GM18520 (cell line): ENCODE results near the gene COG4.
"Not testable (repeated sequence)": the region's sequence is repeated elsewhere in the genome, so short reads cannot be mapped to it uniquely, and the experiment has no call there.

ENCODE experiments used
- ATAC-seq: cut with Tn5 transposase; IDR thresholded peaks from one replicate; pipeline ENCODE4 v1.9.1; 2021; ENCODE audit not compliant: unreplicated experiment

COG4 gene

GRCh38 chr16:70523076-70523742, at the start of gene COG4:
Gene COG4 (minus strand): TSS chr16:70523554. CDS start chr16:70523543, 11 bp downstream.
- peak; percentile 41 for ATAC-seq

DNA sequence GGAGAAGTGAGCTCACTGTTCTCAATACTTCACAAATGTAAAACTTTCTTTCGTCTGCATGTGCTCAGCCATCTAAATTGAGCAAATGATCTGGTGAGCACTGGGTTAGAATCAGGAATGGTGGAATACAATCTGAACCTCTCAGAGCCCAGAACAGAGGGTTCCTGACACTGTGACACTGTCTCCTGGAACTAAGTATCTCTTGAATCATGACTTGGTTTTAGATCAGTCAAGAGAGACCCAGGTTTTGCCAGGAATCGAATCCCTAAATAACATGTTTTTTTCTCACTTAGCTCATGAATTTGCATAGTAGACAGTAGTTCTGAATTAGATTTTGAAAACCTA, 49.5 kb upstream of the COG4 start:
- no peak for ATAC-seq

DNA sequence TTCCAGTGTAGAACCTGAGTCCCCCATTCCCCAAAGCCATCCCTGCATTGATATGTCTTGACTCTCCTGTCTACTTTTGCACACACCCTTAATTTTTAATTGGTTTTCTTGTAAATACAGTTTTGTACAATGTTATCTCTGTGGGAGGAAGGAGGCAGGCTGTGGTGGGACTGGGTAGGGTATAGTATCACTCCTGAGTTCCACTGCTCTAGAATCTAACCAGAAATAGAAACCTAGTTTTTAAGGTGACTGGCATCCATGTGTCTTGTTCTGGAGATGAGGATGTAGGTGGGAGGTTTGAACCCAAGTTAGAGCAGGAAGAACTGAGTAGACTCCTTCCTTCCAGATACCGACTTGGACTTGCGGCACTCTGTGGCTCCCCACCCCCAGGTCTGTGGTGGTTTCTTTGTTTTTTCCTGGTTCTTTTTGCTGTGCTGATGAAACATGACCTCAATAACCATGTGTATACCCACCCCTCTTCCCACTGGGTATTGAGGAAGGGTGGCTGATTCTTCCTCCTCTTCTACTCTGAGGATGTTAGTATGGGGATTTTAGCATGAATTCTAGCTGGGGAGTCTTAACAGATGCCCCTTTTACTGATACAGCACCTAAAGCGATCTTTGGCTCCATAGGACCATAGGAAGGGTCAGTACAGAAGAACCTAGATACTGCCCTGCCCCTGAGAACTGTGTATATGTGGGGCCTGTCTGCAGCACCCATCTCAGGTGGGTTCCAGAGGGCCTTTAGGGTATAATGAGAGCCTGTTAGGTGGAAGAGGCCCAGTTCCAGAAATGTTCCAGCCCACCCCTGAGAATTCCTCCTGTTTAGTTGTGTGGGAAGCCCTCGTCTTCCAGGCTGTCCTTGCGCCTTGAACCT, 48.9 kb upstream of the COG4 start:
- no peak for ATAC-seq

GRCh38 chr16:70571623-70572022, 48.3 kb upstream of the COG4 start:
- no peak for ATAC-seq

DNA sequence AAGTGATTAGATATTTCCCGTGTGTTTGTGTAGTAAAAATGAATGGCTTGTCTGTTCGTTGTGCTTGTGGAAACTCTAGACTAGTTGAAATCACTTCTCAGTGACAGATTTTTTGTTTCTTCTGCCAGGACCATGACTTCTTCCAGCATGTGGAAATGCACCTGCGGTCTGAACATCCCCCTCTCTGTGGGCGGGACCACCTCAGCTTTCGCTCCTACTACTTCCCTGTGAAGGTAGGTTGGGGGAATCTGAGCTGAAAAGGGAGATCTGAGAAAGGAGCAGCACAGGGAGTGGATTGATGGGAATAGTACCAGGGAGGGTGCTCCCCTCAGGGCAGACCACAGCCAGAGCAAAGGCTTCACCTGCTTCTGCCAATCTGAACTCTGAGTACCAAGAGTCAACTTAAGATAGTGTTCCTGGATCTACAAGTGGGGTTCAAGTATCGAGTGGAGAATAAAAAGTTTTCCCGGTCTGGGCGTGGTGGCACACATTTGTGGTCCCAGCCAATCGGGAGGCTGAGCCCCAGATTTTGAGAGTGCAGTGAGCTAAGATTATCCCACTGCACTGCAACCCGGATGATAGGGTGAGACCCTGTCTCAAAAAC, 47.7 kb upstream of the COG4 start:
- no peak for ATAC-seq

- no peak for ATAC-seq
Observed at GRCh38 chr16:70569752-70570151, 46.4 kb upstream of the COG4 start.

- ATAC-seq, result no peak
Observed at GRCh38 chr16:70568601-70569237, 45.4 kb upstream of the COG4 start.

- no peak for ATAC-seq
Observed at GRCh38 chr16:70565053-70565452, 41.7 kb upstream of the COG4 start.

GRCh38 chr16:70563636-70564035, 40.3 kb upstream of the COG4 start:
- ATAC-seq, result no peak

GRCh38 chr16:70561623-70562022, 38.3 kb upstream of the COG4 start:
- ATAC-seq, result no peak

GRCh38 chr16:70556063-70556462, 32.7 kb upstream of the COG4 start:
- ATAC-seq, result no peak

- no peak for ATAC-seq
Observed at GRCh38 chr16:70553645-70554044, 30.3 kb upstream of the COG4 start.

DNA sequence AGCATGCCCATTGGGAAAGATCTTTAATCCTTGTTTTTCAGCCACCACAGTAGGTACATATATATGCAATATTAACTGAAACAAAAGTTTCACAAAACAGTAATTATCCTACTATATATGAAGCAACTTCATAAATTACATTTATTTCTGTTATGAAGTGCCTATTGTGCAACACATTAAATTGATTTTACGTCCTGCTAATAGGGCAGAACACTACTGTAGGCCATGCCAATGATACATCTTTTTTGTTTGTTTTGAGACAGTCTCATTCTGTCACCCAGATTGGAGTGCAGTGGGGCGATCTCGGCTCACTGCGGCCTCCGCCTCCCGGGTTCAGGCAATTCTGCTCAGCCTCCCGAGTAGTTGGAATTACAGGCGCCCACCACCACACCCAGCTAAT, 29.3 kb upstream of the COG4 start:
- ATAC-seq, result no peak

DNA sequence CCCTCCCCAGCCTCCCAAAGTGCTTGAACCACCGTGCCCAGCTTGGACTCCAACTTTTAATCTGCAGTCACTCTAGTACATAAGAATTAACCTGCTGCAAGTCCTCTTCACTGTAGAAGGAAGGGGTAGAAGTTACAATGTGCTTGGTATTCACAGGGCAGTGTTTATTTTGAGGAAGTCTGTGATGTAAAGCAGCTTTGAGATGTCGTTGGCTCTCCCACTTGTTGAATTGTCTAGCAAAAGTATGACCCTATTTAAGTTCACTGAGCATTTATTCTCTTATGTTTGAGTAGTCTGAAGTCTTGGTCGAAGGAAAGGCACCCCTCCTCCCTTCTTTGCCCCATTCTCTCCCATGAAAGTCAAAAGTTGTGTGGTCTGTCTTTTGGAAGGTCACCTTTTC, 28.4 kb upstream of the COG4 start:
- ATAC-seq, result no peak

GRCh38 chr16:70550082-70550481, 26.7 kb upstream of the COG4 start:
- no peak for ATAC-seq

DNA sequence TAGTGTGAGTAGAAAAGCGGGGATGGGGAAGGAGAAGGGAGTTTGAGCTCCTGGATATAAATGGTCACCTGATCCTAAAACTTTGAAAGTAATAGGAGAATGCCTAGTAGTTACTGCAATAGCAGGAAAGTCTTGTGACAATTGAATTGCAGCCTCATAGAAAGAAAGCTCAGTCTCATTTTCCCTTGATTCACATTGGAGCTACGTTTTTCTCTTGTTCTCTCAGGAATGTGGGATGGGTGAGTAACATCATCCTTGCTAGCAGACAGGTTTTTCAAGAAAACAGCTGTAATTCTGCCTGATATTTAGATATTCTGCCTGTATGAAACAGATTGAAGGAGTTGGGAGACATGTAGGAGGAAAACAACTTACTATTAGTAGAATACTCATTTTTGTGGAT, 25.6 kb upstream of the COG4 start:
- ATAC-seq, result no peak

GRCh38 chr16:70544548-70544947, 21.2 kb upstream of the COG4 start:
- ATAC-seq, result no peak

DNA sequence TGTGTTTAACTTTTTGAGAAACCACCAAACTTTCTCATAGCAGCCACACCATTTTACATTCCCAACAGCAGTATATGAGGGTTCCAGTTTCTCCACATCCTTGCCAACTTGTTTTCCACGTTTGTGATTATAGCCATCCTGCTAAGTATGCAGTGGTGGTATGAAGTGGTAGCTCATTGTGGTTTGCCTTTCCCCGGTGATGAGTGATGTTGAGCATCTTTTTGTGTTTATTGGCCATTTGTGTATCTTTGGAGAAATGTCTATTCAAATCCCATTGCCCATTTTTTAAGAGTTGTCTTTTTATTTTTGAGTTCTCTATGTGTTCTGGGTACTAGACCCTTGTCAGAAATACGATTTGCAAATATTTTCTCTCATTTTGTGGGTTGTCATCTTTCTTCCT, 17.6 kb upstream of the COG4 start:
- ATAC-seq, result no peak

GRCh38 chr16:70534971-70535370, 11.6 kb upstream of the COG4 start:
- no peak for ATAC-seq

GRCh38 chr16:70529954-70530353, 6.6 kb upstream of the COG4 start:
- ATAC-seq, result not testable (repeated sequence)

DNA sequence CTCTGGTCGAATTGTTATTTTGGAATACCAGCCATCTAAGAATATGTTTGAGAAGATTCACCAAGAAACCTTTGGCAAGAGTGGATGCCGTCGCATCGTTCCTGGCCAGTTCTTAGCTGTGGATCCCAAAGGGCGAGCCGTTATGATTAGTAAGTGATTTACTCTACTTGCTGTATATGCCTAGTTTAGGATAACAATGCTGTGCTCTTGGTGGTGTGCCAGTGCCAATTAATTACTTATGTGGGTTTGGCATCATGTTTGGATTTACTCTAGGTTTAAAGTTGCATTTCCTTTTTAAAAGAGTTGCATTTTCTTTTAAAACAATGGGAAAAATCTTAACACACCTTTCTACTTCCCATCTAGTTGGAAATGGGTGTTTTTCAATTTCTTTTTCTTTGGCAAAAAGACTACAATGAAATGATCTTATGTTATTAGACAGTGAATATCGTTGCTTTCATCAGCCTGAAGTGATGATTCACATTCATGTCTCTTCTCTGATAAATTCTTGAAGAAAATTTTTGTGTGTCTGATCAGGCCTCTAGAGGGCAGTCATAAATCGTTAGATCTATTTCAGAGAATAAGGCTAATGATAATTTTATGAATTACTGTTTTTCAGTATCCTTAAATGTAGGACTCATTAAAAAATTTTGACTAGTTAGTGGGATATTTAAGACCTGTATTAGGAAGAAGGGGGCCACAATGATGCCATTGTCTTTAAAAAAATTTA, 5.9 kb upstream of the COG4 start:
- ATAC-seq, result no peak
